GM12865 (cell line): Measurements from ENCODE around the gene AKAP12.

Experiments used
- DNase-seq: peaks from one replicate; pipeline ENCODE4 v3.0.0; 2010; ENCODE audit warnings: low read depth
- H3K4me3 ChIP-seq: 2 replicates; pipeline ENCODE4 v1.5.1; 2011; ENCODE audit warnings: mild to moderate bottlenecking, low read depth, low read length, control low read depth
- CTCF ChIP-seq: IDR thresholded peaks from 2 replicates; pipeline ENCODE4 v1.5.1; 2011; ENCODE audit warnings: low read length, control low read depth, low read depth, inconsistent platforms; ENCODE audit not compliant: insufficient read depth; ENCODE audit errors: missing control alignments

Gene AKAP12

GRCh38 chr6:151233731-151234130, 6.0 kb upstream of the AKAP12 start:
- no peak for DNase-seq
- no peak overlapping the region for H3K4me3 ChIP-seq
- TF ChIP-seq CTCF: no peak

- no peak for TF ChIP-seq CTCF
- H3K4me3 ChIP-seq: no peak overlapping the region
- no peak for DNase-seq
Observed at GRCh38 chr6:151236668-151237401, 2.9 kb upstream of the AKAP12 start.

DNA sequence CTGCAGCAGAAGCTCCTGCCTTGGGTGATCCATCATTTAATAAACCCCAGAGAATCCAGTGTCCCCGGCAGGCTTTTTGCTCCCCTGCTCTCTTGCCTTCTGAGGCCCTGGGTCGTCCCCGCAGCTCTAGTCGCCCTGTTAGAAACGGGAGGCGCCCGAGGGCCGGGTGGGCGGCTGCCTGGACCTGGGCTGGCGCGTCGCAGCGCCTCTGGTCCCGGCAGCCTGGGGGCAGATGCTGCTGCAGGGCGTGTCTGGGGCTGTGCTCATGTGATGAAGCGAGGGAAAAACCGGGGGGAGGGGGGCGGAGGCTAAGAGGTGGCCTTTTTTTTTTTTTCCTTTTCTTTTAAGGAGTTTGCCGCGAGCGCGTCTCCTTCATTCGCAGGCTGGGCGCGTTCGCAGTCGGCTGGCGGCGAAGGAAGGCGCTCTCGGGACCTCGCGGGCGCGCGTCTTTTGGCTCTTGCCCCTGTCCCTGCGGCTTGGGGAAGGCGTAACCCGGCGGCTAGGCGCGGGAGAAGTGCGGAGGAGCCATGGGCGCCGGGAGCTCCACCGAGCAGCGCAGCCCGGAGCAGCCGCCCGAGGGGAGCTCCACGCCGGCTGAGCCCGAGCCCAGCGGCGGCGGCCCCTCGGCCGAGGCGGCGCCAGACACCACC, 394 bp downstream of the AKAP12 start:
- TF ChIP-seq CTCF: no peak
- H3K4me3 ChIP-seq: no peak overlapping the region
- peak; percentile 3 for DNase-seq

DNA sequence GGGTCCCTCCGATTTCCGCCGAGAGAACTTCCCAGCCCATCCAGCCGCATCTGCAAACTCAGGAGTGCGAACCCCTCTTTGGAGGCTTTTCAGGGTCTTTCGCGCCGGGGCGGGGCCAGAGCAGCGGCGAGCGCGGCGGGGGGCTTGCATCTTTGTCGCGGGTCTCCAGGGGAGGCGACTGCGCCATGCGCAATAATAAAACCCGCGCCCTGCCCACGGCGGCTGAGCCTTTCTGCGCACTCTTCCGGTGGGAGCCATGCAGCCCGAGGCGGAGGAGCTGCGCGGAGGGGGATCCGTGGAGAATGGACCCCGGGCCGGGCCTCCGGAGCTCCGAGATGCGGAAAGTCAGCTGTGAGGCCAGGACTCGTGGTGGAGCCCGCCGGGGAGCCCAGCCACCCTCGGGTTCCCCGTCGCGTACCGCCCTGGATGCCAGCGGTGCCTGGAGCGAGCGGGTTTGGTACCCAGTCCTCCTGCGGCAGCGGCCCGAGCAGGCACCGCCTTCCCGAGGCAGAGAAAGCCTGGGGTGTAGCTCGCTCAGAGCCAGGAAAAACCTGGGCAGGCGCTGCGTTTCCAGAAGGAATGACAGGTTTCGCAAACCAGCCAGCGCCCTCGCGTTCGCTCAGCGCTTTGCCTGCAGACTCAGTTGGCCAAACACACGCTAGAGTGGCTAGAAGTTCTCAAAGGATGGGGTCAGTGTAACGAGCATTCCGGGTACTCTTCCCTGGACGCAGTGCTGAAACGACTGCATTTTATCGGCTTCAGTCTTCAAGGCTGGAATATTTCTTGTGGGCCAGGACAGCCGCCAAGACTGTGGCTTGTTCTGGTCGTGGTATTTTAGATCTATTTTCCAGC, 1.2 kb downstream of the AKAP12 start:
- no peak for DNase-seq
- no peak for TF ChIP-seq CTCF
- no peak overlapping the region for H3K4me3 ChIP-seq

- H3K4me3 ChIP-seq: no peak overlapping the region
- no peak for TF ChIP-seq CTCF
- no peak for DNase-seq
Observed at GRCh38 chr6:151241853-151242252, 2.1 kb downstream of the AKAP12 start.

DNA sequence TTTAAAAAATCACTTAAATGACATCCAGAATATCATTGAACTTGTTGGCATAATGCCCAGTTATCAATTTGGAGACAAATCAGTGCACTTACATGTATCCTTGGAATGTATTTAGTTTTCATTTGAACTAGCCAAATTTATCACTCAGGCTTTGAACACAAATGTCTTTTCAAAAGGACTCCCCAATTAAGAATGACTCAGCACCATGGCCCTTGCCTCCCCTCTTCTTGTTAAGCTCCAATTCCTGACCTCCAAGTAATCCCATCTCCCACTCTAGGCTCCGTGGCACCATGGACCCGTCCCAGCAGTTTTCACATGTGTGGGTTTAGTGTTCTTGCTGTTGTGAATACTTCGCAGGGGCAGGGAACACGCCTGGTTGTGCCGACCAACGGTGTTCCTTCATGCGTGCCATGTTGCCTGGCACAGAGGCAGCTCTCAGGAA, 2.7 kb downstream of the AKAP12 start:
- no peak overlapping the region for H3K4me3 ChIP-seq
- no peak for DNase-seq
- no peak for TF ChIP-seq CTCF
